T-helper 17 cell (primary cell): ENCODE results near the gene SIK1. TPM values are rescaled to one million over a fixed set of nuclear protein-coding genes. Genes with fewer than 3 reads are reported as not detected.

ENCODE experiments used
- ATAC-seq: fragments of 150-1000 bp; cut with Tn5 transposase; 2 replicates; pipeline ENCODE4 v1.10.0; 2021; ENCODE audit warnings: mild to moderate bottlenecking, moderate library complexity
- DNase-seq, 3 donors: peaks; one replicate each; pipeline versions ENCODE4 v3.0.0 to v3.0.0-alpha.2; 2020 to 2021
- H3K9me3 ChIP-seq: one replicate; pipeline ENCODE4 v1.7.0; 2013; ENCODE audit warnings: low read length, mild to moderate bottlenecking; ENCODE audit not compliant: control insufficient read depth, poor library complexity, severe bottlenecking
- H3K27ac Mint-ChIP-seq: one replicate; pipeline ENCODE4 v1.8.0; 2022; ENCODE audit warnings: mild to moderate bottlenecking, moderate library complexity, mixed read lengths
- H3K27me3 Mint-ChIP-seq: one replicate; pipeline ENCODE4 v1.8.0; 2022; ENCODE audit warnings: mixed read lengths
- H3K36me3 Mint-ChIP-seq: one replicate; pipeline ENCODE4 v1.8.0; 2022; ENCODE audit warnings: low read depth, mixed read lengths
- H3K4me1 Mint-ChIP-seq: one replicate; pipeline ENCODE4 v1.8.0; 2022; ENCODE audit warnings: mild to moderate bottlenecking, mixed read lengths
- H3K4me3 Mint-ChIP-seq: one replicate; pipeline ENCODE4 v1.8.0; 2022; ENCODE audit warnings: mild to moderate bottlenecking, moderate library complexity, mixed read lengths
- total RNA-seq, 4 donors: library from RNA in 2 of 4; stranded (reverse) in 2 of 4; gene quantifications; one replicate each; pipeline ENCODE4 v1.2.3 and lab custom pipeline; 2022 to 2026

Gene SIK1
- total RNA-seq, 2 donors from 2014 or later = 229 to 266 TPM

DNA sequence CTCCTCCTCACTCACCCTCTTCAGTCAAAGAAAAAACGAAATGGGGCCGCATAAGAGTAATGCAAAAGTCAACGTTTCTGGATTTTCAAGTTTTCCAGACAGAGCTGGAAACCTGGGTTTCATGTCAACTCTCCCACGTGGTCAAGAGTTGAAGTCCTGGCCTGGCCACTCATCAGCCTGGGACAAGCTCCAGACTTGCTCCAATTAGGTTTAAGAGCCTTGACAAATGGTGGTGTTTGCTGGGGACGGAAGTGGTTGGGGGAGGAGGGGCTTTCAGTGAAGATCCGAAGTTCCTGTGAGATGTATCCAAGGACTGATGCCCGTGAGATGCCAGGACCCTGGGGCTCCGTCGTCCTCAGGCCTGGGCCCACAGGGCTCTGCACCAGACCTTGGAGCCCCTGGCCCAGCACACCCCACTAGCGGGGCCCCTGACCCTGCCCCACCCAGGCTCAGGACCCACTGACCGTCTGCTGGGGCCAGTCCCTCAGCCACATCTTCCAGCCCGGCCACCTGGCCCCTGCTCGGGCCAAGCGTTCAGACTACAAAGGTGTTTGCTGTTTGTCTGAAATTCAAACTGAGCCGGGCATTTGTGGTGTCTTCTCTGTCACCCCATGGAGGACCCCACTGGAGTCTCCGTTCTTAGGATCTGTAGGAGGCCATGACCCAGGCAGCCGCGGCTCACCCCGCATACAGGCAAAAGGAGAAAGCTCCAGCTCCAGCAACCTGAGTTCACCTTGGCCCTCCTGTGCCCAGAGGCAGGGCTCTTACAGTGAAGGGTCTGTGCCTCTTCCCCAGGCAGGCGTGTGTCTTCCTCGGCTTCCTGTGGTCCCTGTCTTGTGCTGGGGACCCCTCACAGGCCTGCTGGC lies 53.3 kb downstream of the SIK1 start:
- no peak for DNase-seq
- no peak overlapping the region for H3K4me3 Mint-ChIP-seq
- H3K36me3 Mint-ChIP-seq = no peaks in the 10 kb centered on the region
- H3K27me3 Mint-ChIP-seq = peaks cover 10% of the 10 kb centered on the region
- H3K4me1 Mint-ChIP-seq = peaks cover 3% of the 10 kb centered on the region
- no peak overlapping the region for H3K27ac Mint-ChIP-seq
- no peak for ATAC-seq
- no peaks in the 10 kb centered on the region for H3K9me3 ChIP-seq

DNA sequence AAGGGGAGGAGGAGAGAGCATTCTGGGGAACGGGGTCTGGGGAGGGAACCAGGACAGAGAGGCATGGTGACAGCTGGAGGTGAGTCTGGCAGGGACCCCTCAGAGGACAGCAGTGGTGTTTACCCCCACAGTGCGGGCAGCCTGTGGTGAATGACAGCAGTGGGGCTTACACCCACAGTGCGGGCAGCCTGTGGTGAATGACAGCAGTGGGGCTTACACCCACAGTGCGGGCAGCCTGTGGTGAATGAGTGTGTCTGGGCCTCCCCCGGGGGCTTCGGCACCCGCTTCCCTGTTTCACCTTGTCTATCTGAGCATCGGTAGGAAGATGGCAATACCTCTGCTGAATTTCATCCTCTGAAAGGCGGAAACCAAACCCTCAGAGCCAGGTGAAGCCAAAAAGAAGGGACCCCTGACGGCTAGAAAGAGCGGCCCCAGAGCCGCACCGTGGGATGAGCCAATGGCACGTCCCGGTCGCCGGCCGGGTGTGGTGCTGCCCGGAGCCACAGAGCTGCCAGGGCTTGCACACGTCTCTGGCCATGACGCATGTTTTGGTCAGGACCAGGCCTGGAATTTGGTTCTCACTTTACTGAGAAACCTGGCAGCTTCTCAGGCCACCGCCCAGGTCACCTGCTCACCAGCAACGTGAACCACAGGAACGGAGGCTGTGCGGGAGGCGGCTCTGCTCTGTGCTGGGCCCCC lies 54.1 kb downstream of the SIK1 start:
- ATAC-seq = no peak
- H3K4me3 Mint-ChIP-seq = no peak overlapping the region
- H3K9me3 ChIP-seq = no peaks in the 10 kb centered on the region

DNA sequence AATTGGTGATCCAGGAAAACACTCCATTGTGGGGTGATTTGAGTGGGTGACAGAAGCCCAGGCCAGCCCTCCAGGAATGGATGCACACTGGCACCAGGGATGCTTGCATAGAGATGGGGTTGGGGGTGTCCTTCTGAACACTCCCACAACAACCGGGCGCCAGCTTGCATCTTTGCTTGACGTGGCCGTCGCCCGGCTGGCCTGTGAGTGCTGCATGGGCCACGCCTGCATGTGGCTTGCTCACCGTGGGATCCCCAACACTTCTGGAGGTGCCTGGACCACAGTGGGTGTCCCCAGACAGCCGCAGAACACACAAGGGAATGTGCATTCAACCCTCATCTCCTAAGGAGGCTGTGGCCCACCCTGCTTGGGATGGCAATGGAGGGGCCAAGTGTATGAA lies 55.1 kb downstream of the SIK1 start:
- no peak for DNase-seq
- ATAC-seq = no peak
- Mint-ChIP-seq H3K27ac (no peak overlapping the region), H3K27me3 (peaks cover 10% of the 10 kb centered on the region), H3K4me1 (peaks cover 3% of the 10 kb centered on the region), H3K36me3 (no peaks in the 10 kb centered on the region), H3K4me3 (no peak overlapping the region)
- H3K9me3 ChIP-seq = no peaks in the 10 kb centered on the region

More for the DNA sequence above, 54.1 kb downstream of the SIK1 start:
- peaks cover 10% of the 10 kb centered on the region for H3K27me3 Mint-ChIP-seq
- H3K36me3 Mint-ChIP-seq = no peaks in the 10 kb centered on the region
- no peak overlapping the region for H3K27ac Mint-ChIP-seq
- H3K4me1 Mint-ChIP-seq = peaks cover 3% of the 10 kb centered on the region
- no peak for DNase-seq

DNA sequence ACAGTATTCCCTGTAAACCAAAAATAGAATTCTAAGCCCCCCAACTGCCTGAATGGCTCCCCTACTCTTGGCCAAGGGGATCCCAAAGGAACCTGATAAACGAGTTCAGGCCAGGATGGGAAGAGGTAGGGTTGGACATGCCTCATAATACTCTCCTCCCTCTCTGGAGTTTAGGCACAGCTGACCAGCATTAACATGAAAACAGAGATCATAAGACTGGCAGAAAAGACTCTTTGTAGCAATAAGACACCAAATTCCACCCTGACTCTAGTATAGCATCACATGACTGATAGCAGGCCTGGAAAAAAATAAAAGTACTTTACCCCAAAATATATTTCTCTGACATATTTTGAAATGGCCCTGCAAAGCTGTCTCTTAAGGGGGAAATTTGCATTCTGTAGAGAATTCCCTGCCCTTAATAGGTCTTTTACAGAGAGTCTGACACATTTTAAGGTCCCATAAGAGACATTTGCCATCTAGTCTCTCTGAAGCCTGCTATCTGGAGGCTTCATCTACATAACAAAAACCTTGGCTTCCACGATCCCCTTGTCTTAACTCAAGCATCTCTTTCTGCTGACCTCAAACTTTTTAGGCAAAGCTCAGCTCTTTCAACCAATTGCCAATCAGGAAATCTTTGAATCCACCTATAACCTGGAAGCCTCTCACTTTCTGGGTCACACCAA lies 55.9 kb downstream of the SIK1 start:
- DNase-seq = no peak
- H3K4me3 Mint-ChIP-seq = no peak overlapping the region
- no peak overlapping the region for H3K27ac Mint-ChIP-seq
- no peaks in the 10 kb centered on the region for H3K36me3 Mint-ChIP-seq
- H3K9me3 ChIP-seq = no peaks in the 10 kb centered on the region
- no peak for ATAC-seq
- H3K27me3 Mint-ChIP-seq = peaks cover 10% of the 10 kb centered on the region
- peaks cover 4% of the 10 kb centered on the region for H3K4me1 Mint-ChIP-seq

DNA sequence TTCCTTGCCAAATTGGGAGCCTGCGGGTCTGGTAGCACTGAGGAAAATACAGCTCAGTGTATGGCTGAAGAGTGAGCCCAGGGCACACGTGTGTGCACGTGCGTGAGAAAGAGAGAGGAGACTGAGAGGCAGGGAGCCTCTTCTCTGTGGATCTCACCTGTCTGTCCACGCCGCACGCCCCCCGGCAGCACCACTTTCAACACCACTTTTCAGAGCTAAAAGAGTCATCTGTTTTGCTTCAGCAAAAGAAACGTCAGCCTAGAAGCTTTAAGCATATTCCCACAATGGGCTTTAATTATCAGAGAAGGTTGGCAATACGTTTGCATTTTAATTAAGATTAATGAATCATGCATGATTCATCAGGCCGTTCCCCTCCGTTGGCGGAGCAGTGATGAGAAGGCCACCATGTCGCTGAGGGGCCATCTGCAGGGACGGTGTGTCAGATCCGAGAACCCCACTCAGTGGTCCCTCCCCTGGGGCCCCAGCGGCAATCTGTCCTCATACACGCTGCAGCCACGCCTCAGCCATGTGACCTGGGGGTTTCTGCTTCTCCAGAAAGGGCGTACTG lies 56.8 kb downstream of the SIK1 start:
- H3K4me3 Mint-ChIP-seq = no peak overlapping the region
- ATAC-seq (no peak), DNase-seq (no peak)
- no peaks in the 10 kb centered on the region for H3K36me3 Mint-ChIP-seq
- H3K27me3 Mint-ChIP-seq = peaks cover 8% of the 10 kb centered on the region
- H3K4me1 Mint-ChIP-seq = peaks cover 5% of the 10 kb centered on the region
- H3K9me3 ChIP-seq = no peaks in the 10 kb centered on the region
- H3K27ac Mint-ChIP-seq = no peak overlapping the region

DNA sequence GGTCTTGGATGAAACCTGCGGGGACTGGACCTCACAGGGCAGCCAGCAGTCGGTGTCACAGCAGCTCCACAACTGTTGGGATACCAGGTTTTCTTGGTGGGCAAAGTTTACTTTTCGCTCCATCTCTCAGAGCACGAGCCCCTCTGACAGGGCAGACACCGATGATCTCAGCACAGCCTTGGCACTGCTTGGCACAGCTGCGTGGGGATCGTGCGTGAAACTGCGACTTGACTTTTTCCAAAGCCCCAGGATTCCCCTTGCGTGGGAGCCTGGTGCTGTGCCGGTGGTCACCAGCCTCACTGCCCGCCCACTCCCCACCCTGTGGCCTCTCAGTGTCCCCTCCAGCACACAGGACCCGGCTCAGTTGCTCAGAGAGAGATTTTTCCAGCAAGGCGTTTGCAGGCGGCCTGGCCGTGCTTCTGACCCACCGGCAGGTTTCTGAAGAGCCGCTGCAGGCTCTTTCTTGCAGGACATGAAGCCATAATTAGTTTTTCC lies 57.3 kb downstream of the SIK1 start:
- H3K4me3 Mint-ChIP-seq = no peak overlapping the region
- no peaks in the 10 kb centered on the region for H3K36me3 Mint-ChIP-seq
- H3K4me1 Mint-ChIP-seq = peaks cover 5% of the 10 kb centered on the region
- ATAC-seq (no peak), DNase-seq (no peak)
- H3K27me3 Mint-ChIP-seq = peaks cover 9% of the 10 kb centered on the region
- no peaks in the 10 kb centered on the region for H3K9me3 ChIP-seq
- no peak overlapping the region for H3K27ac Mint-ChIP-seq

DNA sequence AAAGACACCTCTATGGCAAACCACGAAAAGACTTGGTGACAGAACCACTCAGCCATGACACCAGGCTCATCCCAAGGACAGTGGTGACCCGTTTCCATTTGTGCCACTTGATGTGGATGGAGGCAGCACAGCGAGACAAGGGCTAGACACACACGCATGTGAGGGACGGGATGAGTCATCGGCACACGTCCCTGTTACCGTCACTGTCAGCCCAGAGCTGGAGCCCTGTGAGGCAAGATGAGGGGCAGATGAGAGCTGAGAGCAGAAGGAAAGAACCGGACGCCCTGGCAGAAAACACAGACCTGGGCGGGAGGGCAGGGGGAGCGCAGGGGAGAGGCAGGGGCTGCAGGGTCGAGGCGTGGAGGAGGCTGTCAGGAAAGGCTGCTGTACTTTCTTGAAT lies 57.8 kb downstream of the SIK1 start:
- no peak overlapping the region for H3K4me3 Mint-ChIP-seq
- peaks cover 5% of the 10 kb centered on the region for H3K4me1 Mint-ChIP-seq
- H3K9me3 ChIP-seq = no peaks in the 10 kb centered on the region
- peaks cover 9% of the 10 kb centered on the region for H3K27me3 Mint-ChIP-seq
- no peak overlapping the region for H3K27ac Mint-ChIP-seq
- no peak for DNase-seq
- no peaks in the 10 kb centered on the region for H3K36me3 Mint-ChIP-seq
- ATAC-seq = peak; percentile 28

DNA sequence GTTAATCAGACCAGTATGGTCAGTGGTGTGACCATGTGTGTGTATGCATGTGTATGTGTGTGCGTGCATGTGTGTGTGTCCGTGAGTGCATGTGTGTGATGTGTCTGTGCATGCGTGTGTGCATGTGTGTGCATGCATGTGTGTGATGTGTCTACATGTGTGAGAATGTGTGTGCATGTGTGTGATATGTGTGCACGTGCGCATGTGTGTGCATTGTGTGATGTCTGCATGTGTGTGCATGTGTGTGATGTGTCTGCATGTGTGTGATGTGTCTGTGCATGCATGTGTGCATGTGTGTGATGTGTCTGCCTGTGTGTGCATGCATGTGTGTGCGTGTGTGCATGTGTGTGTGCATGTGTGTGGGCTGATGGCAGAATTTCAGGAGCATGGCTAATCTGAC lies 58.2 kb downstream of the SIK1 start:
- no peak overlapping the region for H3K27ac Mint-ChIP-seq
- H3K4me3 Mint-ChIP-seq = no peak overlapping the region
- DNase-seq = no peak

DNA sequence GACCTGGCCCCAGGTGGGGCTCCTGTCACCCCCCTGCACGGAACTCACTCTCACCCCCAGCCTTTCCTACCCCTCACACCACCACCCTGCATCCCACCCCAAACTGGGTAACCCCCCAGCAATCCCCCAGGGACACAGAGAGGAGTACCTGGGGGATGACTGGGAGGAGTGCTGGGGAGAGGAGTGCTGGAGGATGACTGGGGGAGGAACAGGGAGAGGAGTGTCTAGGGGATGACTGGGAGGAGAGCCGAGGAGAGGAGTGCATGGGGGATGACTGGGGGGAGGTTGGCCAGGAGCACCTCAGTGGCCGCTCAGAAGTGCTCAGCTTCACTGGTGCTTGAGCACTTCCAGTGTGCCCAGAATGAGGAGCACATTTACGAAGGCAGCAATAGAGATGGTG lies 59.1 kb downstream of the SIK1 start:
- Mint-ChIP-seq H3K4me3 (no peak overlapping the region), H3K27ac (no peak overlapping the region), H3K4me1 (peaks cover 9% of the 10 kb centered on the region), H3K36me3 (no peaks in the 10 kb centered on the region), H3K27me3 (peaks cover 9% of the 10 kb centered on the region)
- H3K9me3 ChIP-seq = no peaks in the 10 kb centered on the region
- ATAC-seq (no peak), DNase-seq (no peak)

More for the DNA sequence above, 58.2 kb downstream of the SIK1 start:
- Mint-ChIP-seq H3K4me1 (peaks cover 5% of the 10 kb centered on the region), H3K27me3 (peaks cover 9% of the 10 kb centered on the region), H3K36me3 (no peaks in the 10 kb centered on the region)
- no peaks in the 10 kb centered on the region for H3K9me3 ChIP-seq
- no peak for ATAC-seq

DNA sequence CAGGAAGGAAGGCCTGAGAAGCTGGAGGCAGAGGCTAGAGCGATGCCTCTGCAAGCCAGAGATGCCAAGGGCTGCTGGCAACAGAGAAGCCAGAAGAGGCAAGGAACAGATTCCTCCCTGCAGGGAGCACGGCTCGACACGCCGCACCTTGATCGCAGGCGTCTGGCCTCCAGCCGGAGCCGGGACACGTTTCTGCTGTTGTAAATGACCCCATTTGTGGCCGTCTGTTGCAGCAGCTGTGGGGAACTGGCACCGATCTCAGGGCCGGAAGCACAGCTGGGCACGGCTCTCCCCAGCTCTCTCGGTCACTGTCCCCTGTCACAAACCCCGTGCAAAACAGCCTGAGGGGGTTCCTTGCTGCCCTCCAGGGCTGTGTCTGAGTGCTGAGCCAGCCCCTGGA lies 59.6 kb downstream of the SIK1 start:
- no peak overlapping the region for H3K4me3 Mint-ChIP-seq
- no peaks in the 10 kb centered on the region for H3K9me3 ChIP-seq
- H3K27me3 Mint-ChIP-seq = peaks cover 9% of the 10 kb centered on the region
- peaks cover 14% of the 10 kb centered on the region for H3K4me1 Mint-ChIP-seq
- no peak overlapping the region for H3K27ac Mint-ChIP-seq
- ATAC-seq (no peak), DNase-seq (no peak)
- no peaks in the 10 kb centered on the region for H3K36me3 Mint-ChIP-seq

DNA sequence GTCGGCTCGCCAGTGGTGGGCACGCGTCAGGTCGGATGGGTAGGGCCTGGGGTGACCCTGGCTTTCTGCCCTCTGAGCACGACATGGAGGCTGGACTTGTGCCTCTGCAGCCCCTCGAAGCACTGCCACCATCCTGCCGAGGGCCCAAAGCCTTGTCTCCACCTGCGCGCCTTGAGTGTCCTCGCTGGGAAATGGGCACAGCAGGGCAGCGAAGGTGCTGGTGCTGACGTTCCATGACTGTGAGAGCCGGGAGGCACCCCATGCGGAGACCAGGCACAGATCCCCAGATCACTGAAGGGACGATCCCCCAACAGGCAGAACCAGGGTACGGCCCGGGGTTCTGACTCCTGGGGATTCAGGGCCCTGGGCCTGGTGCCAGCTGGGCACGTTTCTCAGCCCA lies 60.3 kb downstream of the SIK1 start:
- no peaks in the 10 kb centered on the region for H3K9me3 ChIP-seq
- H3K27ac Mint-ChIP-seq = no peak overlapping the region
- no peak for DNase-seq

DNA sequence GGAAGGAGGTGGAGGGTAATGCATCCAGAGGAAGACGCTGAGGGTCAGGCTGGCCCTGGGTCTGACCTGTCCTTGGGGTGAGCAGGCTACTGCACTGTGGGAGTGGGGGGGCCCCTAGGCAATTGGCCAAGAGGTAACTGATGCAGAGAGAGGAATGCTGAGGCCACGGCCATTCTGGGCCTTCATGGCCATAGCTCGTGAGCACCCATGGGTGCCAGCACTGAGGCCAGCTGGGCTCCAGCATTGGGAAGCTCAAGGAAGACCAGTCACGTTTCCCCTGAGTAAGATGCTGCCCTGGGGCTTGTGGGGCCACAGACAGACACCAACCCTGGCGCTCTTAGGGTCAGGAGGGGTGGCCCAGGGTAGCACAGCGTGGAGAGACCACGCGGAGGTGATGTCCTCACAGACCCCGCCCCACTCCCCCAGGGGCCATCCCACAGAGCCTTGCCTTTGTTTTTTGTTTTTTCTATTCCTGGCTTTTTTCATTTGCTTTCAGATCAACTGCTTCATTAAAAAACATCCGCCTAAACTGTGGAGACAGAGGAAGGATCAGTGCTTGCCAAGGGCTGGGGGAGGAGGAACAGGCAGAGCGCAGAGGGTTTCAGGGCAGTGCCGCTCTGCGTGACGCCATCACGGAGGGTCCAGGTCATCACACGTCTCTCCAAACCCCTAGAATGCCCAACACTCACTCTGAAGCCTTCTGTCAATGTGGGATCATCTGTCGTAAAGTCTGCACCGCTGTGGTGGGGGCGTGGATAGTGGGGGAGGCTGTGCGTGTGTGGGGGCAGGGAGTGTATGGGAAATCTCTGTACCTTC lies 61.1 kb downstream of the SIK1 start:
- H3K4me1 Mint-ChIP-seq = peaks cover 22% of the 10 kb centered on the region
- H3K4me3 Mint-ChIP-seq = no peak overlapping the region
- peaks cover 17% of the 10 kb centered on the region for H3K27me3 Mint-ChIP-seq
- no peaks in the 10 kb centered on the region for H3K9me3 ChIP-seq
- H3K27ac Mint-ChIP-seq = peak overlapping the region; percentile 79
- ATAC-seq = no peak
- no peak for DNase-seq
- H3K36me3 Mint-ChIP-seq = no peaks in the 10 kb centered on the region

More for the DNA sequence above, 60.3 kb downstream of the SIK1 start:
- Mint-ChIP-seq H3K4me3 (no peak overlapping the region), H3K36me3 (no peaks in the 10 kb centered on the region), H3K27me3 (peaks cover 9% of the 10 kb centered on the region), H3K4me1 (peaks cover 17% of the 10 kb centered on the region)
- no peak for ATAC-seq
